ENCODE data around the gene ATE1. TPM values are rescaled to one million over a fixed set of nuclear protein-coding genes. Genes with fewer than 3 reads are reported as not detected.

The ATE1 gene
- total RNA-seq, 1 experiment from 2014 or later = 18.7 TPM

GRCh38 chr10:121740069-121740468, 187.8 kb downstream of the ATE1 start:
- intact Hi-C loops (cut with micrococcal nuclease; ENCODE audit: unreplicated experiment) = no loop called here
- BruUV-seq (replicated peaks) = no TSS peak
- CTCF ChIA-PET = no interaction called here
- H3K36me3 Mint-ChIP-seq (ENCODE audit: insufficient read depth, unreplicated experiment) = no peaks in the 10 kb centered on the region
- H3K9me3 Mint-ChIP-seq (ENCODE audit: low read depth, unreplicated experiment) = no peaks in the 10 kb centered on the region
- no peaks in the 10 kb centered on the region for H3K27me3 Mint-ChIP-seq (ENCODE audit: unreplicated experiment)
- H3K4me3 Mint-ChIP-seq (ENCODE audit: low read depth, unreplicated experiment) = no peak overlapping the region
- DNase-seq = no peak
- H3K27ac Mint-ChIP-seq (ENCODE audit: unreplicated experiment) = no peak overlapping the region
- no peaks in the 10 kb centered on the region for H3K4me1 Mint-ChIP-seq (ENCODE audit: low read depth, unreplicated experiment)
- TF ChIP-seq CTCF (IDR thresholded peaks at IDR 0.05; ENCODE audit: unreplicated experiment) = no peak

DNA sequence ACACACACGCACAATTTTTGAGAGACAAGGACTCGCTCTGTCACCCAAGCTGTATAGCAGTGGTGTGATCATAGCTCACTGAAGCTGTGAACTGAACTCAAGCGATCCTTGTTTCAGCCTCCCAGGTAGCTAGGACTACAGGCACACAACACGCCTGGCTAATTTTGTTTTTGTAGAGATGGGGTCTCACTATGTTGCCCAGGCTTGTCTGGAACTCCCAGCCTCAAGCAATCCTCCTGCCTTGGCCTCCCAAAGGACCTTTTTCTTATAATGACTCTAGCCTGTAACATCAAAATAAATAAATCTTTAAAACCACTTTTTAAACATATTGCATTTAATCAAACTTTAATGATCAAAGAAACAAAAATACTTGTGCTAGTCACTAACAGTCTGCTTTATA, 188.7 kb downstream of the ATE1 start:
- no TSS peak for BruUV-seq (replicated peaks)
- no peak for TF ChIP-seq CTCF (IDR thresholded peaks at IDR 0.05; ENCODE audit: unreplicated experiment)
- Mint-ChIP-seq H3K9me3 (ENCODE audit: low read depth, unreplicated experiment) (no peaks in the 10 kb centered on the region), H3K36me3 (ENCODE audit: insufficient read depth, unreplicated experiment) (no peaks in the 10 kb centered on the region), H3K4me1 (ENCODE audit: low read depth, unreplicated experiment) (no peaks in the 10 kb centered on the region), H3K4me3 (ENCODE audit: low read depth, unreplicated experiment) (no peak overlapping the region), H3K27ac (ENCODE audit: unreplicated experiment) (no peak overlapping the region), H3K27me3 (ENCODE audit: unreplicated experiment) (no peaks in the 10 kb centered on the region)
- CTCF ChIA-PET = no interaction called here
- intact Hi-C loops (cut with micrococcal nuclease; ENCODE audit: unreplicated experiment) = no loop called here
- no peak for DNase-seq

DNA sequence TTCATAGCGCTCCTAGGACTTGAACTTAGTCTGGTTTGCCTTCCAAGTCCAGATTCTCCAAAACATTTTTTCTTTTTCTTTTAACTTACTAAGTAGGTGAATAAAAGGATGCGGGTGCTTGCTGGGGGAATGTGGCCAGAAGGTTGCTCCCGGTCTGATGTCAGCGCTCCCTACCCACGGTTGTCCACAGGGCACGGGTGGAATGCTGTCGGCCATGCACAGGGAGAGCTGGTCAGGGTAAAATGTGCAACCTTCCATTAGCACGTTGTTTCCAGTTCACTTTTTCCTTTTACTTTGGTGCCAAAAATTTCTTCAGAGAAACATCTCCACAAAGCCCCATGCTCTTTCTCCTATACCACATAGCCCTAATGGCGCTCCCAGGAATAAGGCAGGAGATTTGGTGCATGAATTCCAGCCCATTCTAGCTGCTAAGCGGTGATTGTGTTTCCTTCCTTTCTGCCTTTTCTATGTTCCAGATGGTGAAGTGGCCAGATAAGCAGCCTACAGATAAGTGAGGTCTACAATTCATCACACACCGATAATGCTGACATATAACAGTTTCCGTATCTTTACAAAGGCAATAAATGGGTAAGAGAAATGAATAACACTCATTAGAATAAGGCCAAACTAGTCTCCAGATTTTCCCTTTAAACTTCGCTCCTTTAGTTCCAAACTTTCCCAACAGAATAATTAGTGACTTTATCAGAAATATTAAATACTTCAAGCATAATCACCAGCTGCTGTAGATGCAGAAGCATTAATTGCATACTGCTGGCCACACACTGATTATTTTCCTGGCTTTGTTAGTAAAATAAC, 191.3 kb downstream of the ATE1 start:
- CTCF ChIA-PET = no interaction called here
- no peaks in the 10 kb centered on the region for H3K27me3 Mint-ChIP-seq (ENCODE audit: unreplicated experiment)
- H3K4me1 Mint-ChIP-seq (ENCODE audit: low read depth, unreplicated experiment) = no peaks in the 10 kb centered on the region
- no peak overlapping the region for H3K4me3 Mint-ChIP-seq (ENCODE audit: low read depth, unreplicated experiment)
- TF ChIP-seq CTCF (IDR thresholded peaks at IDR 0.05; ENCODE audit: unreplicated experiment) = no peak
- H3K36me3 Mint-ChIP-seq (ENCODE audit: insufficient read depth, unreplicated experiment) = no peaks in the 10 kb centered on the region
- DNase-seq = no peak
- no peaks in the 10 kb centered on the region for H3K9me3 Mint-ChIP-seq (ENCODE audit: low read depth, unreplicated experiment)
- H3K27ac Mint-ChIP-seq (ENCODE audit: unreplicated experiment) = no peak overlapping the region
- intact Hi-C loops (cut with micrococcal nuclease; ENCODE audit: unreplicated experiment) = no loop called here
- no TSS peak for BruUV-seq (replicated peaks)

DNA sequence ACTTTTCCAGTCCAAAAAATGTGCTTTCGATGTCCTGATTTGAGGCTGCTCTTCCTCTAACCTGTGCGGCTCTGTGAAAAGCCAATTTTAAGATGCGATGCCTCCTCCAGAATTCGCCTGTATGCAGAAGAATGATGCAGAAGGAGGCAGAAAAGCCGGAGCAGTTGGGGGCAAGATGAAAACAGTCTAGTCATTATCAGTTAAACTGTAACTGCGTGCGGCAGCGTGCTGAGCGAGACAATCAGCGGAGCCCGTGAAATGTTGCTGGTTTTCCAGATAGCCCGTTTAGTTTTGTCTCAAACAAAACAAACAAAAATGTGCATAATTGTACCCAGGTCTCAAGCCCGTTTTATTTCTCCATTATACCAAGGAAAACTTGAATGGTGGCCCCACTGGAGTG, 192.6 kb downstream of the ATE1 start:
- H3K27ac Mint-ChIP-seq (ENCODE audit: unreplicated experiment) = no peak overlapping the region
- intact Hi-C loops (cut with micrococcal nuclease; ENCODE audit: unreplicated experiment) = loop anchor here (2.0 kb wide), 1 partner anchor 792 kb away; no protein-coding TSS in a partner anchor
- H3K9me3 Mint-ChIP-seq (ENCODE audit: low read depth, unreplicated experiment) = no peaks in the 10 kb centered on the region
- BruUV-seq (replicated peaks) = no TSS peak
- CTCF ChIA-PET = no interaction called here
- DNase-seq = no peak
- no peak overlapping the region for H3K4me3 Mint-ChIP-seq (ENCODE audit: low read depth, unreplicated experiment)
- H3K4me1 Mint-ChIP-seq (ENCODE audit: low read depth, unreplicated experiment) = no peaks in the 10 kb centered on the region
- H3K27me3 Mint-ChIP-seq (ENCODE audit: unreplicated experiment) = no peaks in the 10 kb centered on the region
- TF ChIP-seq CTCF (IDR thresholded peaks at IDR 0.05; ENCODE audit: unreplicated experiment) = no peak
- no peaks in the 10 kb centered on the region for H3K36me3 Mint-ChIP-seq (ENCODE audit: insufficient read depth, unreplicated experiment)

Measured in Calu3 (cell line).